ENCODE data around the gene MYO1B.

Gene MYO1B

GRCh38 chr2:191263050-191263449 lies 17.8 kb downstream of the MYO1B start:
- no peak for FAIRE-seq

- no peak for FAIRE-seq
Measured at GRCh38 chr2:191264647-191265081, 19.5 kb downstream of the MYO1B start.

GRCh38 chr2:191265311-191266170 lies 20.3 kb downstream of the MYO1B start:
- FAIRE-seq, result no peak

- no peak for FAIRE-seq
Measured at GRCh38 chr2:191266201-191266600, 21.0 kb downstream of the MYO1B start.

- no peak for FAIRE-seq
Measured at GRCh38 chr2:191268596-191268995, 23.4 kb downstream of the MYO1B start.

GRCh38 chr2:191270306-191271161 lies 25.3 kb downstream of the MYO1B start:
- no peak for FAIRE-seq

- no peak for FAIRE-seq
Measured at GRCh38 chr2:191272064-191272463, 26.9 kb downstream of the MYO1B start.

GRCh38 chr2:191274413-191274815 lies 29.2 kb downstream of the MYO1B start:
- FAIRE-seq, result no peak

- no peak for FAIRE-seq
Measured at GRCh38 chr2:191276792-191277465, 31.7 kb downstream of the MYO1B start.

GRCh38 chr2:191280290-191280689 lies 35.1 kb downstream of the MYO1B start:
- FAIRE-seq, result no peak

GRCh38 chr2:191280834-191281756 lies 35.9 kb downstream of the MYO1B start:
- FAIRE-seq, result no peak

GRCh38 chr2:191285252-191285651 lies 40.0 kb downstream of the MYO1B start:
- FAIRE-seq, result no peak

- no peak for FAIRE-seq
Measured at GRCh38 chr2:191287820-191288219, 42.6 kb downstream of the MYO1B start.

GRCh38 chr2:191289049-191289448 lies 43.8 kb downstream of the MYO1B start:
- no peak for FAIRE-seq

- FAIRE-seq, result no peak
Measured at GRCh38 chr2:191291471-191291870, 46.3 kb downstream of the MYO1B start.

GRCh38 chr2:191292869-191293268 lies 47.7 kb downstream of the MYO1B start:
- no peak for FAIRE-seq

- no peak for FAIRE-seq
Measured at GRCh38 chr2:191295088-191295487, 49.9 kb downstream of the MYO1B start.

- peak; percentile 98 for FAIRE-seq
Measured at GRCh38 chr2:191296083-191297006, 51.1 kb downstream of the MYO1B start.

- FAIRE-seq, result no peak
Measured at GRCh38 chr2:191297033-191297432, 51.8 kb downstream of the MYO1B start.

GRCh38 chr2:191298306-191298705 lies 53.1 kb downstream of the MYO1B start:
- no peak for FAIRE-seq

GRCh38 chr2:191299010-191299409 lies 53.8 kb downstream of the MYO1B start:
- no peak for FAIRE-seq
